Hepatocyte (in vitro differentiated cells): ENCODE data around the gene MED13L. TPM values are rescaled to one million over a fixed set of nuclear protein-coding genes. Genes with fewer than 3 reads are reported as not detected.

Experiments
- DNase-seq: peaks from one replicate; pipeline ENCODE4 v3.0.0-alpha.2; 2016; ENCODE audit warnings: low spot score
- H2AFZ ChIP-seq: fragments of 200-600 bp; sonication (generic); 2 replicates; pipeline ENCODE4 v1.6.0; 2016; ENCODE audit warnings: antibody characterized with exemption, mild to moderate bottlenecking
- H3K27ac ChIP-seq: fragments of 200-600 bp; sonication (generic); 2 replicates; pipeline ENCODE4 v1.5.1; 2016; ENCODE audit warnings: mild to moderate bottlenecking
- H3K27me3 ChIP-seq: fragments of 200-600 bp; sonication (generic); 2 replicates; pipeline ENCODE4 v1.6.1; 2016
- H3K36me3 ChIP-seq: fragments of 200-600 bp; sonication (generic); replicated peaks from 2 replicates; pipeline ENCODE4 v1.5.1; 2016; ENCODE audit warnings: low read depth; ENCODE audit not compliant: insufficient read depth
- H3K4me1 ChIP-seq: fragments of 200-600 bp; sonication (generic); 2 replicates; pipeline ENCODE4 v1.5.1; 2016; ENCODE audit warnings: mild to moderate bottlenecking, moderate library complexity; ENCODE audit not compliant: insufficient read depth
- H3K4me2 ChIP-seq: fragments of 200-600 bp; sonication (generic); 2 replicates; pipeline ENCODE4 v1.6.0; 2016
- H3K4me3 ChIP-seq: fragments of 200-600 bp; sonication (generic); 2 replicates; pipeline ENCODE4 v1.5.1; 2016; ENCODE audit warnings: mild to moderate bottlenecking
- H3K79me2 ChIP-seq: fragments of 200-600 bp; sonication (generic); 2 replicates; pipeline ENCODE4 v1.6.0; 2017; ENCODE audit warnings: mild to moderate bottlenecking
- H3K9me2 ChIP-seq: fragments of 200-600 bp; sonication (generic); replicated peaks from 2 replicates; pipeline ENCODE4 v1.6.0; 2017; ENCODE audit warnings: mild to moderate bottlenecking; ENCODE audit not compliant: insufficient read depth
- H3K9me3 ChIP-seq: fragments of 200-600 bp; sonication (generic); 2 replicates; pipeline ENCODE4 v1.5.1; 2016; ENCODE audit warnings: low read depth, mild to moderate bottlenecking
- H4K20me1 ChIP-seq: fragments of 200-600 bp; sonication (generic); 2 replicates; pipeline ENCODE4 v1.6.0; 2016; ENCODE audit warnings: mild to moderate bottlenecking; ENCODE audit not compliant: insufficient read depth, poor library complexity, severe bottlenecking
- EZH2 ChIP-seq: fragments of 200-600 bp; sonication (generic); IDR thresholded peaks from 2 replicates; pipeline ENCODE4 v1.6.1; 2016; ENCODE audit warnings: antibody characterized with exemption, mild to moderate bottlenecking, borderline replicate concordance
- EZH2phosphoT487 ChIP-seq: fragments of 200-600 bp; sonication (generic); IDR thresholded peaks from one replicate; pipeline ENCODE4 v1.6.1; 2018; ENCODE audit warnings: antibody characterized with exemption, mild to moderate bottlenecking, low read depth, moderate library complexity; ENCODE audit not compliant: unreplicated experiment, severe bottlenecking
- WGBS: methylation state at CpG from one replicate; pipeline ENCODE4 v1.1.6; 2016; ENCODE audit warnings: low lambda C conversion rate; ENCODE audit errors: missing lambda C conversion rate; 5-methylcytosine and 5-hydroxymethylcytosine counted together
- polyA plus RNA-seq: library from polyadenylated mRNA; unstranded; fragments of >200 nt; fragmentation: Nextera tagmentation; extraction: Ambion mirVana; gene quantifications from 2 replicates; pipeline ENCODE4 v1.2.1, GENCODE V29; 2016
- total RNA-seq: library from RNA; depleted of rRNA; stranded (reverse); fragments of >200 nt; gene quantifications from 2 replicates; pipeline ENCODE4 v1.2.3, GENCODE V29; 2014
- TF ChIP-seq, protein P1 (sequence below): fragments of 200-600 bp; sonication (generic); IDR thresholded peaks from 2 replicates; pipeline ENCODE4 v1.5.1; 2016; ENCODE audit warnings: antibody characterized with exemption, mild to moderate bottlenecking; ENCODE audit not compliant: poor library complexity

MED13L gene
- total and polyA plus RNA-seq, 2 experiments from 2014 or later = 23.7 to 135 TPM

DNA sequence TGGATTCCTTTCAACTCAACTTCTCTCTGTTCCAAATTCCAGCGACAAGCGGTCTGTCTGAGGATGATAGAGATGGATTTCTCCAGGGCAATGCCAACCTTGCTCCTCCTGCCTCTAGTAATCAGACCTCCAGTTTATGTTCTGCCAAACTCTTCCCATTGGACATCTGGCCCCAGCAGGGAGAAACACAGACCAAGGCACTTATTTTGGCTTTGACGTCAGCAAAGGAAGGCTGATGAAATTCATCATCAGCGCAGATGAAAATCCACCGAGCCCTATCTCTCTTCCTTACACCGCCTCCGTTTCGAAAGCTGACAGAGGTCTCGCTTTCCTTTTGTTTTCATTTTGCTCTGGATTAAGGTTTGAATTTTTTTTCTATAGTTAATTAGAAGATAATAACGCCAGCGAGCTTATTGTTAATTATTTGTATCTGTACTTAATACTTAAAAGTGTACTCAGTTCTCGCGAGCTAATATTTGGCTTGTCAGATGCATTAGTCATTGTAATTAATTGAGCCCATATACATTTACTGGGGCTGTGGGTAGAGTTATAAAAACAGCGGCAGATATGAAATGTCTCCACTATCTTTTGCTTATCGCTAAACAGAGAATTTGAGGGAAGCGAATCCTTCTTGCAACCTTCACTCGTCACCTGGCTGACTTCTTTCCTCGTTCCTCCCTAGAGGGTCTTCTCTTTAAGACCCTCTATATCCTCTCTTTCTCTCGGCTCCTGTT is 35.9 kb upstream of the MED13L start:
- Histone ChIP-seq H2AFZ (no peak overlapping the region), H3K9me3 (peaks cover 7% of the 10 kb centered on the region), H3K4me1 (peaks cover 5% of the 10 kb centered on the region), H3K9me2 (no peaks in the 10 kb centered on the region), H3K27me3 (no peaks in the 10 kb centered on the region), H4K20me1 (no peaks in the 10 kb centered on the region), H3K4me2 (no peak overlapping the region), H3K79me2 (no peaks in the 10 kb centered on the region), H3K36me3 (no peaks in the 10 kb centered on the region), H3K27ac (no peak overlapping the region), H3K4me3 (no peak overlapping the region)
- no peak for TF ChIP-seq EZH2phosphoT487
- no peak for TF ChIP-seq EZH2
- TF ChIP-seq, protein P1, sequence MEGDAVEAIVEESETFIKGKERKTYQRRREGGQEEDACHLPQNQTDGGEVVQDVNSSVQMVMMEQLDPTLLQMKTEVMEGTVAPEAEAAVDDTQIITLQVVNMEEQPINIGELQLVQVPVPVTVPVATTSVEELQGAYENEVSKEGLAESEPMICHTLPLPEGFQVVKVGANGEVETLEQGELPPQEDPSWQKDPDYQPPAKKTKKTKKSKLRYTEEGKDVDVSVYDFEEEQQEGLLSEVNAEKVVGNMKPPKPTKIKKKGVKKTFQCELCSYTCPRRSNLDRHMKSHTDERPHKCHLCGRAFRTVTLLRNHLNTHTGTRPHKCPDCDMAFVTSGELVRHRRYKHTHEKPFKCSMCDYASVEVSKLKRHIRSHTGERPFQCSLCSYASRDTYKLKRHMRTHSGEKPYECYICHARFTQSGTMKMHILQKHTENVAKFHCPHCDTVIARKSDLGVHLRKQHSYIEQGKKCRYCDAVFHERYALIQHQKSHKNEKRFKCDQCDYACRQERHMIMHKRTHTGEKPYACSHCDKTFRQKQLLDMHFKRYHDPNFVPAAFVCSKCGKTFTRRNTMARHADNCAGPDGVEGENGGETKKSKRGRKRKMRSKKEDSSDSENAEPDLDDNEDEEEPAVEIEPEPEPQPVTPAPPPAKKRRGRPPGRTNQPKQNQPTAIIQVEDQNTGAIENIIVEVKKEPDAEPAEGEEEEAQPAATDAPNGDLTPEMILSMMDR = no peak
- no peak for DNase-seq
- 80% methylated on average over 19 of the region's 19 CpGs for WGBS

DNA sequence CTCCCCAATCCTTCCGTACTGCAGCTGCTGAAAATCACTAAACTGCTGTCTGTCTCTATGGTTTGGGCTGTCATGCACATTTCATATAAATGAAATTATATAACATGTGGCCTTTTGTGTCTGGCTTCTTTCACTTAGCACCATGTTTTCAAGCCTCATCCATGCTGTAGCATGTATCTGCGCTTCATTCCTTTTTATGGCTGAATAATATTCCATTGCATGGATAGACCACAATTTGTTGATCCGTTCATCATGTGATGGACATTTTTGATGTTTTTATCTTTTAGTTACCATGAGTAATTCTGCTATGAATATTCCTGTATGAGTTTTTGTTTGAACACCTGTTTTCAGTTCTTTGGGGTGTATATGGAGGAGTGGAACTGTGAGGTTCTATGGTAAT is 32.6 kb upstream of the MED13L start:
- Histone ChIP-seq H3K9me2 (no peaks in the 10 kb centered on the region), H2AFZ (no peak overlapping the region), H3K4me3 (no peak overlapping the region), H3K27me3 (no peaks in the 10 kb centered on the region), H3K79me2 (no peaks in the 10 kb centered on the region), H3K9me3 (peaks cover 7% of the 10 kb centered on the region), H3K4me1 (no peaks in the 10 kb centered on the region), H3K4me2 (no peak overlapping the region), H3K27ac (no peak overlapping the region), H4K20me1 (no peaks in the 10 kb centered on the region), H3K36me3 (no peaks in the 10 kb centered on the region)
- DNase-seq = no peak
- WGBS = 100% methylated on average over 3 of the region's 3 CpGs
- TF ChIP-seq EZH2phosphoT487 (no peak), EZH2 (no peak)
- TF ChIP-seq, protein P1 = no peak

DNA sequence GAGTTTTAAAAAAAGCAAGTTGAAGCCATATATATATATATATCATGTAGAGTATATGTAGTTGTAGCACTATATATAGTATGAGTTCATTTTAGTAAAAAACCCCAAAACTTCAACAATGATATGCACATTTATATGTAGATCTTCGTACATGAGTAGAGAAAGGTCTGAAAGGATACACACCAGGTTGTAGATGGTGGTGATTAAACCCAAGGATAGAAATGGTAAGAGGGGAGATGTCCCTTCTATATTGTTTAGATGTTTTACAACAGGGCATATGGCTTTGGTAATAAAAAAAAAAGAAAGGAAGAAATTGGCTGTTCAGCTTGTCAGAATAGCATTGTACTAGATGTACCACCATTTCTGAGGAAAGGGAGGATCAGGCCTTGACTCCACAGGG is 31.9 kb upstream of the MED13L start:
- H4K20me1 ChIP-seq = no peaks in the 10 kb centered on the region
- H3K27me3 ChIP-seq = no peaks in the 10 kb centered on the region
- WGBS = 97% methylated on average over 1 of the region's 1 CpG
- no peak for DNase-seq
- no peak overlapping the region for H2AFZ ChIP-seq
- no peak overlapping the region for H3K4me3 ChIP-seq
- H3K9me3 ChIP-seq = peaks cover 7% of the 10 kb centered on the region
- H3K27ac ChIP-seq = no peak overlapping the region
- no peaks in the 10 kb centered on the region for H3K79me2 ChIP-seq
- H3K4me2 ChIP-seq = no peak overlapping the region
- no peaks in the 10 kb centered on the region for H3K9me2 ChIP-seq
- no peaks in the 10 kb centered on the region for H3K4me1 ChIP-seq
- TF ChIP-seq, protein P1 = no peak
- TF ChIP-seq EZH2phosphoT487 = no peak
- TF ChIP-seq EZH2 = no peak
- H3K36me3 ChIP-seq = no peaks in the 10 kb centered on the region
